DMS114 treated with DMSO at 0.1 percent for 48 hours (cell line): ENCODE data around the gene FRS2.
A peak's percentile ranks its signal among the peaks of the same experiment; 100 is the strongest.

Experiments used
- DNase-seq: peaks from one replicate; lab custom pipeline; 2025; ENCODE audit not compliant: unreplicated experiment; lab: John Stamatoyannopoulos, UW

Gene FRS2

DNA sequence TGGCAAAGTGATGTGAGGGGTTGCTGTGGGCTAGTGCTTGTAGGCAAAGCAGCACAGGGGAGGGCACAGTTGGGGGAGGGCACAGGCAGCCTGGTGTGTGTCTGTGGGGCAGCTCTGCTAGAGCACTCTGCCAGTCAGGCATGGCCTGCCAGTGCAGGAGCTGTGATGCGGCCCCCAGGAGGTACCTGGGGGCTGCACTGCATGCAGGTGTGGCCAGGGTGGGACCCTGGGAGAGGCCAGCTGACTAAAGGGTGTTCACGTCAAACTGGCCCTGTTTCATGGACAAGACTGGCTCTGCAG lies 54.1 kb downstream of the FRS2 start:
- DNase-seq = no peak

- DNase-seq = no peak
These were observed 54.7 kb downstream of the FRS2 start for GRCh38 chr12:69524755-69525469.

GRCh38 chr12:69527506-69528272 lies 57.5 kb downstream of the FRS2 start:
- DNase-seq = no peak

GRCh38 chr12:69529021-69529420 lies 58.8 kb downstream of the FRS2 start:
- no peak for DNase-seq

DNA sequence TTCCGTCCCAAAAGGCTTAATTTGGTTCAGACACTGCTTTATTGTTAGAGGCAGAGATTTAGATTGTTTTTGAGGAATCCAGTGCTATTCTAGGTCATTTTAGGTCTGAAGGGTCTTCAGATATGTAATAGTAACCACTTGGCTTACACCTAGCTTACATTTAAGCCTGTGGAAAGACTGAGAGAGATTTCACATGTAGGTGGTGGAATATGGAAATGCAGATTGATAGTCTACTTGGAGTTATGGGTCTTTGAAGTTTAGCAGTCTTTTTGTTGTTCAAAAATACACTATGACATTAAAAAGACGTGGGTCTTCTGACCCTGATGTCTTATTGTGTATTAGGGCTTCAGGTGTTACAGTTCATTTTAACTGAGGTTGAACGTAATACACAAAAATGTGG lies 63.7 kb downstream of the FRS2 start:
- DNase-seq = no peak

DNA sequence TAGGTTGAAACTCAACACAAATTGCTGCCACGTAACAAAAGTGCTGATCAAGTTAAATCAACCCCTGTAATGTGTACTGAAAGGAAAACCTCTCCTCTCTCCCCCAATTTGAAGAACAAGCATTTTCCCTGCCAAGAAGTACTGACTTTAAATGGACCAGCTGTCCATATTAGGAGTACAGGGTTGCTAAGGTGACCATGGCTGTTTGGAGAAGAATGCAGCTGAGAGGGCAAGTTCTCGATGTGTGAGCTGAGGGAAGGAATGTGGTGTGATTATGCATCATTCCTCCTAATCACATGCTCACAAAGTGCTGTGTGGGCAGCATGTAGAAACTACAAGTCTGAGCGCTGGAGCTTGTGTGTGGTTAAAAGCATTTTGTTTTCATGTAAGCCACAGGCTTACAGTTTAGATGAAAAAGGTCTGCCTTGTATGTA lies 64.2 kb downstream of the FRS2 start:
- DNase-seq = peak; percentile 38

GRCh38 chr12:69540987-69541386 lies 70.8 kb downstream of the FRS2 start:
- DNase-seq = no peak

GRCh38 chr12:69544087-69544486 lies 73.9 kb downstream of the FRS2 start:
- DNase-seq = no peak

- no peak for DNase-seq
These were observed 74.9 kb downstream of the FRS2 start for GRCh38 chr12:69545081-69545480.

DNA sequence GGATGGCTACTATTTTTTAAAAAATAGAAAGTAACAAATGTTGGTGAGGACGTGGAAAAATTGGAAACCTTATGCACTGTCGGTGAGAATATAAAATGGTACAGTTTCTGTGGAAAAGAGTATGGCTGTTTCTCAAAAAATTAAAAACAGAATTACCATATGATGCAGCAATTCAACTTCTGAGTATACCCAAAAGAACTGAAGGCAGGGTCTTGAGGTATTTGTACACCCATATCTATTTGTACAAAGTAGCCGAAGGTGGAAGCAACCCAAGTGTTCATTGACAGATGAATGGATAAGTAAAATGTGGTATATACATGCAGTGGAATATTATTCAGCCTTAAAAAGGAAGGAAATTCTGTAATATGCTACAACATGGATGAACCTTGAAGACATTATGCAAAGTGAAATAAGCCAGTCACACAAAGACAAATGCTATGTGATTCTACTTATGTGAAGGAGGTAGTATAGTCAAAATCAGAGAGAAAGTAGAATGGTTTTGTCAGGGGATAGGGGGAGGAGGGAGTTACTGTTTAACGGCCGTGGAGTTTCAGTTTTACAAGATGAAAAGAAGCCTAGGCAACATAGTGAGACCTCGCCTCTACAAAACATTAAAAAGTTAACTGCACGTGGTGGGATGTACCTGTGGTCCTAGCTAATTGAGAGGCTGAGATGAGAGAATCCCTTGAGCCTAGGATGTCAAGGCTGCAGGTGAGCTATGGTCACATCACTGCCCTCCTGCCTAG lies 76.7 kb downstream of the FRS2 start:
- DNase-seq = no peak

- no peak for DNase-seq
These were observed 78.5 kb downstream of the FRS2 start for GRCh38 chr12:69548687-69549086.

GRCh38 chr12:69550569-69551350 lies 80.6 kb downstream of the FRS2 start:
- no peak for DNase-seq

DNA sequence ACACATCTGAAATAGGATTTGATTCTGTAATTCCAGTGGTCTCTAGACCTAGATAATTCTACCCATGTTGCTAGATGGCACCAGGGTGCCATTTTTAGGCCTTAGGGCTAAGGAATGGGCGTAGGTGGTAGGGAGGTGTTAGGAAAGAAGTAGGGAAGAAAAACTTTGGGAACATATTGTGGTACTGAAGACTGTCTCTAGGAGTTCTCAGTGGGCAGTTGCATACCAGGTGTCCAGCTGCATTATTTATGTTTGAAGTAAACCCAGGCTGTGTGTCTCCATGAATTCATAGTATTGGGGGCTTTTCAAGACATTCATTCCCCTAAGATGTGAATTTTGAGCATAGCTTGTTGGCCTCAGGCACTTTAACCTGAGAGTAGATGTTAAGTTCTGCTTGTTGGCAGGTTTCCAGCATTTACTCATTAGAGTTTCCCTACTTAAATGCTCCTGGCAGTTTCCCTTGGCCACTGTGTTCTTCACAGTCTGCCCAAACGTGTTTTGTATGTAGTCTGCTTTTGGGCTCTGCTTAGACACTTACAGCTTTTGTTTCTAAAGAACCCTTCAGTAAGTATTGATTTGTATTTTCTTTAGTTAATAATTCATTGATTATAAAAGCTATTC lies 83.5 kb downstream of the FRS2 start:
- no peak for DNase-seq

GRCh38 chr12:69555461-69555860 lies 85.3 kb downstream of the FRS2 start:
- DNase-seq = no peak

DNA sequence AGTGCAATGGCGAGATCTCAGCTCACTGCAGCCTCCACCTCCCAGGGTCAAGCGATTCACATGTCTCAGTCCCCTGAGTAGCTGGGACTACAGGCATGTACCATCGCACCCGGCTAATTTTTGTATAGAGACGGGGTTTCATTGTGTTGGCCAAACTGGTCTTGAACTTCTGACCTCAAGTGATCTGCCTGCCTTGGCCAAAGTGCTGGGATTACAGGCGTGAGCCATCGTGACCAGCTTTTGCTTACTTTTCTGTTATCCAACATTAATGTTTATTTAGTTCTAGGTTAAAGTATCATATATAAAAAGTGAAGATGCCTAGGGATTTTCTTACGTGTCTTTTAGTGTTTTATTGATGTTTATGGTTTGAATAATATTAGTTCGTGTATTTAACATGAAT lies 86.2 kb downstream of the FRS2 start:
- no peak for DNase-seq

- DNase-seq = no peak
These were observed 93.1 kb downstream of the FRS2 start for GRCh38 chr12:69563166-69563762.

DNA sequence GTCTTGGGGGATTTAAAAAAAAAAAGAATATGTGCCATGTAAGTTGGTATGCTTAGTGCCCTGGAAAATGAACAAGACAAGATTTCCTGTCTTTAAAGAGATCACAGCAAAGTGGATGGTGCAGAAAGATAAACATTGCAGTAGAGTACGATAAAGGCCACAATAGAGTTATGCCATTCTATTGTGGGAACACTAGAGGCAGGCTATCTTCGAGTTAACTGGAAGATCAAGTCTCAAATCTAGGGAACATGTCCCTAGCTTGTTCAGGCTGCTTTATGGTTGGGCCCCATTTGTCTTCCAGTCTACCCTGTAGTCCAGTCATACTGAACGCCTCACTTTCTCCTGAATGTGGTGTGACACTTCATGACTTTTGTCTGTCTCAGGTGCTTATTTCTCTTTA lies 96.4 kb downstream of the FRS2 start:
- no peak for DNase-seq

GRCh38 chr12:69569236-69569635 lies 99.0 kb downstream of the FRS2 start:
- no peak for DNase-seq

DNA sequence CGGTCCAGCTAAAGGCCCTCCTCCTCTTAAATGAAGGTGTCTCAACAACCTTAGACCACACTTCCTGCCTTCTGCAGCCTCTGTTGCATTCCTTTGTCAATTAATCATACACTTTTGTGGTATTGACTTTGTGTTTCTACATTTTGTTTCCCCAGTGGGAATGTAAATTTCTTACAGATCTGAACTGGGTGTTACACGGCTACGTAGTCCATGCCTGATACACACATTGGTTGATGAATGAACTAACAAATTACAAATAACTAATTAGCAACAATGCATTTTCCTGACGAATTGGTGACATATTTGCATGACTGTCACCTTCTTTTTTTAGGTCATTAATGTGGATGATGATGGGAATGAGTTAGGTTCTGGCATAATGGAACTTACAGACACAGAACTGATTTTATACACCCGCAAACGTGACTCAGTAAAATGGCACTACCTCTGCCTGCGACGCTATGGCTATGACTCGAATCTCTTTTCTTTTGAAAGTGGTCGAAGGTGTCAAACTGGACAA lies 99.9 kb downstream of the FRS2 start:
- no peak for DNase-seq
